Uterus (tissue), 2 donors: ENCODE measurements around the gene GNB5.

ENCODE experiments used
- CTCF ChIP-seq, 4 experiments: fragments of 200-600 bp in 2 of 4; fragments of 450-650 bp in 2 of 4; sonication (generic) in 2 of 4; IDR thresholded peaks; one replicate each; pipeline ENCODE4 v1.5.1; 2016 to 2019; ENCODE audit warnings: antibody characterized with exemption in 4 of 4, mild to moderate bottlenecking in 2 of 4, moderate library complexity in 1 of 4
- POLR2A ChIP-seq, 2 donors: fragments of 450-650 bp; IDR thresholded peaks; one replicate each; pipeline ENCODE4 v1.6.1; 2016; ENCODE audit warnings: antibody characterized with exemption in 2 of 2, mild to moderate bottlenecking in 1 of 2, moderate library complexity in 1 of 2

- TF ChIP-seq CTCF (IDR thresholded peaks at IDR 0.05) (no peak), POLR2A (IDR thresholded peaks at IDR 0.05) (no peak)
These were observed 114.1 kb downstream of the GNB5 start for GRCh38 chr15:52076889-52077781.
